ENCODE data around the gene TSR1. TPM values are rescaled to one million over a fixed set of nuclear protein-coding genes. Genes with fewer than 3 reads are reported as not detected.

Gene TSR1
- total RNA-seq, 4 donors from 2014 or later = 76.7 to 94.1 (median 84.7) TPM

- DNase-seq = no peak
- peaks cover 14 to 16% of the 10 kb centered on the region in 2 donors for H3K4me1 ChIP-seq
- H3K9me3 ChIP-seq = no peaks in the 10 kb centered on the region
- H3K36me3 ChIP-seq = no peaks in the 10 kb centered on the region
- in situ Hi-C loops (cut with MboI; ENCODE audit: low sequenced_read_pairs in 4 of 4) (no loop called here), intact Hi-C loops (cut with DNase I; ENCODE audit: low total_unique reads) (loop anchor here (5.0 kb wide), 1 partner anchor 299 kb away; no protein-coding TSS in a partner anchor)
- TF ChIP-seq, protein P1, sequence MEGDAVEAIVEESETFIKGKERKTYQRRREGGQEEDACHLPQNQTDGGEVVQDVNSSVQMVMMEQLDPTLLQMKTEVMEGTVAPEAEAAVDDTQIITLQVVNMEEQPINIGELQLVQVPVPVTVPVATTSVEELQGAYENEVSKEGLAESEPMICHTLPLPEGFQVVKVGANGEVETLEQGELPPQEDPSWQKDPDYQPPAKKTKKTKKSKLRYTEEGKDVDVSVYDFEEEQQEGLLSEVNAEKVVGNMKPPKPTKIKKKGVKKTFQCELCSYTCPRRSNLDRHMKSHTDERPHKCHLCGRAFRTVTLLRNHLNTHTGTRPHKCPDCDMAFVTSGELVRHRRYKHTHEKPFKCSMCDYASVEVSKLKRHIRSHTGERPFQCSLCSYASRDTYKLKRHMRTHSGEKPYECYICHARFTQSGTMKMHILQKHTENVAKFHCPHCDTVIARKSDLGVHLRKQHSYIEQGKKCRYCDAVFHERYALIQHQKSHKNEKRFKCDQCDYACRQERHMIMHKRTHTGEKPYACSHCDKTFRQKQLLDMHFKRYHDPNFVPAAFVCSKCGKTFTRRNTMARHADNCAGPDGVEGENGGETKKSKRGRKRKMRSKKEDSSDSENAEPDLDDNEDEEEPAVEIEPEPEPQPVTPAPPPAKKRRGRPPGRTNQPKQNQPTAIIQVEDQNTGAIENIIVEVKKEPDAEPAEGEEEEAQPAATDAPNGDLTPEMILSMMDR (IDR thresholded peaks at IDR 0.05 in 4 of 5, conservative IDR thresholded peaks at IDR 0.05 in 1 of 5) = no peak
- no peak for TF ChIP-seq POLR2A (IDR thresholded peaks at IDR 0.05)
- no peak overlapping the region for H3K4me3 ChIP-seq
- ATAC-seq = no peak
- no peaks in the 10 kb centered on the region for H3K27me3 ChIP-seq
- no peak overlapping the region for H3K27ac ChIP-seq
Observed at GRCh38 chr17:2351269-2351668, 15.0 kb upstream of the TSR1 start.

DNA sequence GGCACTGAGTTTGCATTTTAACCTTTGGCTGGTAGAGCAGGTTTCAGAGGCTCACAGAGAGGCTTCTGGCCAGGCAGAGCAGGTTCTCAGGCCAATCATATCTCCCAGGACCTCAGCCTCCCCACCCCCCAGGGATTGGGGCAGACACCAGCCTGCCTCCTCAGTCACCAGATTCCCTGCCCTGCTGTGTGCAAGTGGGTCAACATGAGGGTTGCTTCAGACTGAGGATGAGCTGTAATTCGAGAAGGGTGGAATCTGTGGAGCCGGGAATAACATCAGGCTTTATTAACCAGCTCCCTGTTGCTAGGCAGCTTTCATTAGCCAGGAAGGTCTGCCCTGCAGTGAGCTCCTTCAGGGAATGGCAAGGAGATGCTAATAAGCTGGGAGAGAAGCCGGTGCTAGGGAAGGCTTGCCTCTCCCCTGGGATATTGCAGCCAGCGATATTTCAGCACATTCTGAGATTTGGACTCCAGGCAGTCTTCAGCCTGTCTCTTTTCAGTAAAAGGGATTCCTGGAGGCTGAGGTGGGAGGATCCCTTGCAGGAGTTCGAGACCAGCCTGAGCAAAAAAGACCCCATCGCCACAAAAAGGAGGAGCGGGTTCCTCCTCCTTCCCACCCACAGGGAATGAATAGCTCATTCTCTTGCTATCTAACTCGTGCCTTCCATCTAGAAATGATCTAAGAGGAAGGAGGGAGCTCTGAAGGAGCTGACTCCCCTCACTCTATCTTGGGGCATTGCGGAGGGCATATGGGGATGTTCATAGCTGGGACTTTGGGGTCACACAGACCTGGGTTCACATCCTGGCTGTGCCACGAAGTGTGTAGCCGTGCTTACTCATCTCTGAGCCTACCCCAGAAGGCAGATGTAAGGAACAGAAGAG is 11.8 kb upstream of the TSR1 start:
- ATAC-seq = peak; percentile 98 to 99

DNA sequence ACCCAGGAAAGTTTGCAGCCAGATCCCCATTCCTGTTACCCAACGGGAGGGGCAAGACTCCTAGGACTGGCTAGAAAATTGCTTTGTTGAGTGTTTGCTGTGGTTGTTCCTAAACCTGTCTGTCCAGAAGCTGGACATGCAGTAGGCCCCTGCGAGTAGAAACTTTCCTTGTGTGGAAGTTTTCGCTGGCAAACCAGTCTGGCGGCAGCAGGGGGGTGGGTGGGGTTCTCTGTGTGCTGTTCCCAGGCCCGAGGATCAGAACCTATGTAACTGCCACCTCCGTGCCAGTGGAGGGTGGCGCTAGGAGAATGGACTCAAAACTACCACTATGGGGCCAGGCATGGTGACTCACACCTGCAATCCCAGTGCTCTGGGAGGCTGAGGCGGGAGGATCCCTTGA is 10.2 kb upstream of the TSR1 start:
- in situ Hi-C loops (cut with MboI; ENCODE audit: low sequenced_read_pairs in 4 of 4) = no loop called here
- no peaks in the 10 kb centered on the region for H3K36me3 ChIP-seq

More for the DNA sequence above, 11.8 kb upstream of the TSR1 start:
- Histone ChIP-seq H3K4me1 (peaks cover 14% of the 10 kb centered on the region in 2 donors), H3K9me3 (no peaks in the 10 kb centered on the region), H3K27ac (peak overlapping the region; percentile 79 to 87 (median 84)), H3K36me3 (no peaks in the 10 kb centered on the region), H3K4me3 (no peak overlapping the region), H3K27me3 (no peaks in the 10 kb centered on the region)
- DNase-seq = peak; percentile 87 to 91
- in situ Hi-C loops (cut with MboI; ENCODE audit: low sequenced_read_pairs in 4 of 4) = no loop called here
- TF ChIP-seq, protein P1 (IDR thresholded peaks at IDR 0.05 in 4 of 5, conservative IDR thresholded peaks at IDR 0.05 in 1 of 5) = no peak
- TF ChIP-seq POLR2A (IDR thresholded peaks at IDR 0.05) = no peak
- intact Hi-C loops (cut with DNase I; ENCODE audit: low total_unique reads) = loop anchor here (1.0 kb wide), 1 partner anchor 16 kb away; no protein-coding TSS in a partner anchor

DNA sequence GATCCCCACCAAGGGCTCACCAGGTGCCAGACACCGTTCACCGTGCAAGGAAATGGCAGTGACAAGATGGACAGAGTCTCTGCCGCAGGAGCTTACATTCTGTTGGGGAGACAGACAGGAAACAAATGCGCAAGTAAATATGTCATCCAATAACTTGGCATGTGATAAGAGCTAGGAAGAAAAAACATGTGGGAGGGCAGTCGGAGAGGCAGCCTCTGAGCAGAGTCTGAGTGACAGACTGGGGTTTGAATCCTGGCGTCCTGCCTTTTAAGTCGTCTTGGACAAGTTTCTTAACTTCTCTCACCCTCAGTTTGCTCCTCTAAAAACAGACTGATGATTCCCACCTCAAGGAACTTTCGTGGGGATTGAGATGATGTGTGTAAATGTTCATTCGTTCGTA is 8.3 kb upstream of the TSR1 start:
- DNase-seq (no peak), ATAC-seq (no peak)
- in situ Hi-C loops (cut with MboI; ENCODE audit: low sequenced_read_pairs in 4 of 4) = no loop called here
- Histone ChIP-seq H3K9me3 (no peaks in the 10 kb centered on the region), H3K4me3 (no peak overlapping the region), H3K27me3 (no peaks in the 10 kb centered on the region), H3K27ac (no peak overlapping the region), H3K36me3 (no peaks in the 10 kb centered on the region), H3K4me1 (peaks cover 11 to 14% of the 10 kb centered on the region in 2 donors)
- intact Hi-C loops (cut with DNase I; ENCODE audit: low total_unique reads) = no loop called here
- TF ChIP-seq, protein P1 (IDR thresholded peaks at IDR 0.05 in 4 of 5, conservative IDR thresholded peaks at IDR 0.05 in 1 of 5) = no peak
- no peak for TF ChIP-seq POLR2A (IDR thresholded peaks at IDR 0.05)

More for the DNA sequence above, 10.2 kb upstream of the TSR1 start:
- Histone ChIP-seq H3K27ac (peak overlapping the region; percentile 24 to 87 (median 80)), H3K4me1 (peaks cover 11 to 14% of the 10 kb centered on the region in 2 donors), H3K27me3 (no peaks in the 10 kb centered on the region), H3K9me3 (no peaks in the 10 kb centered on the region), H3K4me3 (no peak overlapping the region)
- DNase-seq = no peak
- no peak for ATAC-seq
- intact Hi-C loops (cut with DNase I; ENCODE audit: low total_unique reads) = no loop called here
- no peak for TF ChIP-seq POLR2A (IDR thresholded peaks at IDR 0.05)
- TF ChIP-seq, protein P1 (IDR thresholded peaks at IDR 0.05 in 4 of 5, conservative IDR thresholded peaks at IDR 0.05 in 1 of 5) = no peak
